Activated CD4-positive, alpha-beta T cell treated with anti-CD3 and anti-CD28 coated beads for 36 hours (primary cell): ENCODE data around the gene FGF1. TPM values are rescaled to one million over a fixed set of nuclear protein-coding genes. Genes with fewer than 3 reads are reported as not detected.

ENCODE experiments used
- total RNA-seq, 2 experiments: library from RNA; stranded (reverse); gene quantifications; one replicate each; pipeline ENCODE4 v1.2.3, GENCODE V29; 2021

Gene FGF1
- total RNA-seq, 2 experiments from 2014 or later: not detected

Other genes starting within 250 kb of the FGF1 start
- gene ARHGAP26, start 84.3 kb upstream of the FGF1 start, total RNA-seq: 10 to 100 TPM; 12.8 to 15.4 TPM